ENCODE measurements around the gene TFEB.
"Not testable (repeated sequence)": the region's sequence is repeated elsewhere in the genome, so short reads cannot be mapped to it uniquely, and the experiment has no call there.

TFEB gene

DNA sequence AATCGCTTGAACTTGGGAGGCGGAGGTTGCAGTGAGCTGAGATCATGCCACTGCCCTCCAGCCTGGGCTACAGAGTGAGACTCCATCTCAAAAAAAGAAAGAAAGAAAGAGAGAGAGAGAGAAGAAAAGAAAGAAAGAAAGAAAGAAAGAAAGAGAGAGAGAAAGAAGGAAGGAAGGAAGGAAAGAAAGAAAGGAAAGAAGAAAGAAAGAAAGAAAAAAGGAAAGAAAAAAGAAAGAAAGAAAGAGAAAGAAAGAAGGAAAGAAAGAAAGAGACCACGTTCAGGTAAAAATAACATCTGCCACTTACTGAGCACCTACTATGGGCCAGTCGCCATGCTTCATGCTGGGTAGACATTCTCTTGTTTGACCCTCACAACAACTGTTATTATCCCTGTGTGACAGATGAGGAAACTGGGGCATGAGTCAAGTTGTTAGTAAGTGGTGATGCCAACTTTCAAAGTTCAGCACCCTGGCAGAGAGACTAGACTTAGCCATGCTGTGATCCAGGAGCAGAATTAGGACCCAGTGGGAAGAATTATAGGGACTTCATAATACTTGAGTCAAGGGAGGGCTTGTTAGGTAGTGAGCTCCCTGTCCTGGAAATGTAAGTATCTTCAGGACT lies 30.7 kb upstream of the TFEB start:
- not testable (repeated sequence) for DNase-seq (ENCODE audit: low read depth, low spot score)

DNA sequence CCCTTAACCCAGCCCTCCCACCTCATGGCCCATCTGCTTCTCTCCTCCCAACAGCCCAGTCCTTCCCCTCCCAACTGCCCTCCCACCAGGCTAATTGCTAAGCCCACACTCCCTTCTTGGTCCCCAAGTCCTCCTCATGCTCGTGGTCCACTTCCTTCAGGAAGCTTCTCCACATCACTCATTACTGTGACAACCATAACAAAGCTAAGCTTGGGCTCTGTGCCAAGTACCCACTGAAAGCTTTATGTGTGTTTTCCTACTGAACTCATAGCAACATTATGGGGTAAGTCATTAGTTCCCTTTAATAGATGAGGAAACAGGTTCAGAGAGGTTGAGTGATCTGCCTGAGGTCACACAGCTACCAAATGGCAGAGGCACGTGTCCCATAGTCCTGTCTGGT lies 28.1 kb upstream of the TFEB start:
- no peak for DNase-seq (ENCODE audit: low read depth, low spot score)

DNA sequence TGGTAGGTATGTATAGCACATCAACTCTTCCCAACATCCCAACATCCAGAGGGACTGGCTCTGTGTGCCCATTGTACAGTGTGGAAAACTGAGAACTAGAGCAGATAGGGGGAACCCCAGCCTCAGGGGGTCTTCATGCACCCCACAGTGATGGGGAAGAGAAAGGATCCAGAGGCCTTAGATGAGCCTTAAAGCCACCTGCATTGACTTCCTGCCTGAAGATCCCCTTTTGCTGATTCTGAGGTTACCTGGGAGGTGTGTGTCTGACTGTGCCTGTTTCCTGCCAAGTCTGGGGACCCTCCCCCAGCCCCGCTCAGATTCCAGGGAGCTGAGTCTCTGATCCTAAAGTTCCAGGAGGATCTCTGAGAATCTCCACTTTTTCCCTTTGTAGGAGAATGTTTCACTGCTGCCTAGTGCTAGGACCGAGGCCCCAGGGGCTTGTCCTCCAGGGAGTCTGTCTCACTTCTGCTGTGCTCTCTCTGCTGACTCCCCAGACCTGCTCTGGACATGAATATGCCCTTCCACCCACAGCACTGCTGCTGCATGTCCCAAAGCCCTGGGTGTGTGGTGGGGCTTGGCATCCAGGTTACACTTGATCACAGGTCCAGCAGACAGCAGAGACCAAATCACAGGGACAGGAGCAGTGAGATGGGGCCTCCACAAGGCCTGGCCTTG lies 24.6 kb upstream of the TFEB start:
- DNase-seq (ENCODE audit: low read depth, low spot score) = no peak

DNA sequence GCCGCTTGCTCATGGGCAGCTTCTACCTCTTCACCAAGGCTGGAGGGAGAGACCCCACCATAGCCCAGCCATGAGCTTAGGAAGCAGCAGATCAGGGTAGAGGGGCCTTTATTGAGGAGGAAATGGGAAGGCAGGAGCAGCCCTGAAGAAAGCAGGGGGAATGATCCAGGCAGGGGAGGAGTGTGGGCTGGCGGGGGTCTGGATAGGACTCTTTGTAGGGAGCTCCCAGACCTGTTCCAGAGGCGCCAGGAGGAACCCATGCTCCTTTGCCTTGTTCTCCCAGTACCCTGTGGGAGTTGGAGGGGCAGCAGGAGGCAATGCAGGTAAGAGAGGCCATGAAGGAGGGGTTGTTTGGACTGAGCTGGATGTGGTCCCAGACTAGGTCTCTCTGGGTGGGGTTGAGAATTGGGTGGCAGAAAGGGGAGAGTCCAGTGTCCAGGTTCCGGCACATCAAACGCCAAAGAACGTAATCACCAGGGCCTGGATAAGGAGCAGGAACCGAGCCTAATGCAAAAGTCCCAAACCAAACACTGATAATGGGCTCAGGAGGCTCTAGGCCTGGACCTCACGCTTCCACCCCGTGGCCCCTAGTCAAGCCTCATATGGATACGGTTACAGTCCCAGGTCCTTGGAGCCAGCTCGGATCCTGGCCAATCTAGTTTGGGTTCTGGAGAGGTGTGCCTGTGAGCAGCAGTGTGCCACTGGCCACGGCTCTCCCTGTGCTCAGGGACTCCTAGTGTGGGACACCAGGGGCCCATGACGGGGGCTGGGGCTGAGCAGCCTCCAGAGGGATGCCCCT lies 23.9 kb upstream of the TFEB start:
- no peak for DNase-seq (ENCODE audit: low read depth, low spot score)

DNA sequence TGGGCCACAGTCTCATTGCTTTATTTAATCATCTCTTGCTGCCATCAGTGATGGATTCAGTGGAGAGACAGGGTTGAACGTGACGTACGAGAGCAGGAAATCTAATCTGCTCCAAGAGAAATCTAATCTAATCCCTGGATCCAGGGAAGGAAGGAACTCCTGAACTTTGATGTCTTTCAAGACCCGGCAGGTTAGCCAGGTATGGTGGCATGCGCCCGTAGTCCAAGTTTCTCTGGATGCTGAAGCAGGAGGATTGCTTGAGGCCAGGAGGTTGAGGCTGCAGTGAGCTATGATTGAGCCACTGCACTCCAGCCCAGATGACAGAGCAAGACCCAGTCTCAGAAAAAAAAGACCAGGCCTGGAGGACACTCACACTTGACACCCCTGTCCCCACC lies 23.2 kb upstream of the TFEB start:
- no peak for DNase-seq (ENCODE audit: low read depth, low spot score)

DNA sequence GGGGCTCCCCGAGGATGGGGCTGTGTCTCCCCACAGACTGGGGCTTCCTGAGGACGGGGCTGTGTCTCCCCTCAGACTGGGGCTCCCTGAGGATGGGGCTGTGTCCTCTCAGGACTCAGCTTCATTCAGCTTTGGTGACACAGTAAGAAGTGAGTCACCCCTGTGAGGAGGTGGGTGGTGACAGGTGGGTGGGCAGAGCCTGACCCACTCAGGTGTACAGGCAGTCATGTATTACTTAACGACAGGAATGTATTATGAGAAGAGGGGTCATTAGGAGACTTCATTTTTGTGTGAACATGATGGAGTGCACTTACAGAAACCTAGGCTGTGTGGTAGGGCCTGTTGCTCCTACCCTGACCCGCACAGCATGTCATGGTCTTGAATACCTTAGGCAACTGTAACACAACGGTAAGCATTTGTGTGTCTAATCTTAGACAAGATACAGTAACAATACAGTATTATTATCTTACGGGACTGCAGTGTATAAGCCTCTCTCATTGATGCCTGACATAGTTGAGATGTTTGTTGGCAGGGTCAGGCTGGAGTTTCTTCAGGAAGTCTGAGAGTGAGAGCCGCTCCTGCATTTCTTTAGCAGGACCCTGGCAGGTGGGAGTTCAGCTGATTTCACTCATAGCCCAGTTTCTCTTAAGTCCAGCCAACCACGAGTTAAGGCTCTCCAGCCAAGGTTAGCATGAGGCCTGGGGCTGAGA lies 22.7 kb upstream of the TFEB start:
- DNase-seq (ENCODE audit: low read depth, low spot score) = no peak

DNA sequence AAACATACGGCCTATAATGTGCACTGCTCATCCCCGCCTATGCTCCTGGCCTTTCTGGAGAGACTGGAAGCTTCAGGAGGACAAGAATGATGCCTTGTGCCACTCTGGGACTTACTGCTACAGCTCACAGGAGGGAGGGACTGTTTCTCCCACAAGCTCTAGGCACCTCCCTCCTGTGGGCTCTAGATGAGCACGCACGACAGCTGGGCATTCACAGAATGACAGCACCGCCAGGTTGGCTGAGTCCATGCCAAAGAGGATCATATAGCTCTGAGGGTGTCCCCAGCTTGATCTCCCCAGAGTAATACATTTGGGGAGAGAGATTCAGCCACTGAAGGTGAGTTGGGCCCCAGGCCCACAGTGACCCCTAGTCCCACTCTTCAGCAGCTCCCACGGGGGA lies 21.9 kb upstream of the TFEB start:
- DNase-seq (ENCODE audit: low read depth, low spot score) = no peak

DNA sequence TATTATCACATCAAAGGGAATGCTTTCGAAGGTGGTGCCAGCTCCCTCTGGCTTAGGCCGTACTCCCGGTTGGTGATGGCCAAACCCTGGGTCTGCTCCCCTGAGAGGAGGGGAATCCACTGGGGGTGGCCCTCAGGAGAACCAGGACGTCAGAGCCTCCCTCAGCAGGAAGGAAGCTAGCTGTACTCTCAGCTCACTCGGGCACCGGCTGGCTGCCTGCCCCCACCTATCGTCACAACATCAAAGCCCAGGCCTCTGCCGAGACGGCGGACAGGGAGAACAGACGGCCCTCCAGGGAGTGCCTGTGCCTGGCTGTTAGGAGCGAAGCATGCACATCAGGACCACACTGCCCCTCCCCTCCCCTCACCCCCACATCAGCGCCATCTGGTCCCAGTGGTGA lies 20.9 kb upstream of the TFEB start:
- DNase-seq (ENCODE audit: low read depth, low spot score) = no peak

DNA sequence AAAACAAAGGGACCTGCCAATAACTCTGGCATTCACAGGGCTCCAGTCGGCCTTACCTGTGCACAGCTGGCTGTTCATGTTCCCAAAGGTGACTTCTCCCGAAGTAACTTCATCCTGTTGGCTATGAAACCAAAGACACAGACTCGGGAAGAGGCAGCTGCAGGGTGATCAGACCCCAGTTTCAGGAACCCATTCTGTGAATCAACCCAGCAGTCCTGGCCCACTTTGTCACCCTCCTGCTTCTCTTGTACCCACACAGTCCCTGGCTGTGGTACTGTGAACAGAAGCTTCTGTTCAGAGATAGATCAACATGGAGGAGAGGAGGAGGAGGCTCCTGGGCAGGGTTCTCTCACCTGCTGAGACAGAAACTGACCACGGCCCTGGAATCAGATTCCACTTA lies 20.5 kb upstream of the TFEB start:
- DNase-seq (ENCODE audit: low read depth, low spot score) = no peak

DNA sequence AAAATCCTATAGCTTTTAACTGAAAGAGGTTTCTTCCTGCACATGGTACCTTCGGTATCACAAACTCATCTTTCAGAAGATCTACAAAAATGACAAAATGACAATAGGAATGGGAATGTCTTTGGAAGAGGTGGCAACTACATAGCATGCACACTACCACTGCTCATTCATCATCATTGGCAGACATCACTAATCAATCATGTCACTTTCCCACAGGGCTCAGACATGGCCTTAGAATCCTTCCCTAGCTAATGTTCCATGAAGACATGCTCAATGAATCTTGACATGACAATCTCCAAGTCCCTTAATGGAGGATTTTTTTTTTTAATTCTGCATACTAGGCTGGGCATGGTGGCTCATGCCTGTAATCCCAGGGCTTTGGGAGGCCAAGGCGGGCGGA lies 15.0 kb upstream of the TFEB start:
- DNase-seq (ENCODE audit: low read depth, low spot score) = no peak

DNA sequence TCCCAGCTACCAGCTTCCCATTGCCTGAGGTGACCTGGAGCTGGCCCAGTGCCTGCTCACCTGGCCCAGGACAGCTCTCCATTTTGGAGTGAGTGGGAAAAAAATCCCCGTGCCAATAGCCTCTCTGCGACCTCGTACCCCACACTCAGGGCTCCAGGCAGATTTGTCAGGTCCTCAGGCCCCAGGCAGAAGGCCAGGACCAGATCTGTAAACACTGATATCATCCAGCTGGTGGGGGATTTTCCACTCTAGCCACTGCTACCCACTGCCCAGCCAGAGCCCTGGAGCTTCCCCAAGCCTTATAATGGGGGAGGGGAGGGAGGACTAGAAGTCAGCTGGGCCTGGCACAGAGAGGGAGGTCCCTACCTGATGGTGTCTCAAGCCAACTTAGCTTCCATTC lies 13.1 kb upstream of the TFEB start:
- no peak for DNase-seq (ENCODE audit: low read depth, low spot score)

DNA sequence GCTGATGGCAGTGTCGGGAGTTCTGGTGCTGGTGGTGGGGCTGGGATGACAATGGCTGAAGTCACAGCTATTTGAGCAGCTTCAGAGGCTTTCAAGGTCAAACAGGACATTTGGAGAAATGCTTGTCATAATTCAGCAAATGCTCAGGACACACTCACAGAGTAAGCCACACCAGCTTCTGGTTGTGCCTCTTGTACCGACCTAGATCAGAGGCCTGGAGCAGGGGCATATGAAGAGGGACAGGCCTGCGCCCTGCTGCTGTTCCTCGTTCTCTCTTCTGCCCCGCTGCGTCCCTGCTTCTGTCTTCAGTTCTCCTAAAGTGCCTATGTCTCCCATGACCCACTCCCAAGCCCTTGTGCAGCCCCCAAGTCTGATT lies 12.7 kb upstream of the TFEB start:
- no peak for DNase-seq (ENCODE audit: low read depth, low spot score)

DNA sequence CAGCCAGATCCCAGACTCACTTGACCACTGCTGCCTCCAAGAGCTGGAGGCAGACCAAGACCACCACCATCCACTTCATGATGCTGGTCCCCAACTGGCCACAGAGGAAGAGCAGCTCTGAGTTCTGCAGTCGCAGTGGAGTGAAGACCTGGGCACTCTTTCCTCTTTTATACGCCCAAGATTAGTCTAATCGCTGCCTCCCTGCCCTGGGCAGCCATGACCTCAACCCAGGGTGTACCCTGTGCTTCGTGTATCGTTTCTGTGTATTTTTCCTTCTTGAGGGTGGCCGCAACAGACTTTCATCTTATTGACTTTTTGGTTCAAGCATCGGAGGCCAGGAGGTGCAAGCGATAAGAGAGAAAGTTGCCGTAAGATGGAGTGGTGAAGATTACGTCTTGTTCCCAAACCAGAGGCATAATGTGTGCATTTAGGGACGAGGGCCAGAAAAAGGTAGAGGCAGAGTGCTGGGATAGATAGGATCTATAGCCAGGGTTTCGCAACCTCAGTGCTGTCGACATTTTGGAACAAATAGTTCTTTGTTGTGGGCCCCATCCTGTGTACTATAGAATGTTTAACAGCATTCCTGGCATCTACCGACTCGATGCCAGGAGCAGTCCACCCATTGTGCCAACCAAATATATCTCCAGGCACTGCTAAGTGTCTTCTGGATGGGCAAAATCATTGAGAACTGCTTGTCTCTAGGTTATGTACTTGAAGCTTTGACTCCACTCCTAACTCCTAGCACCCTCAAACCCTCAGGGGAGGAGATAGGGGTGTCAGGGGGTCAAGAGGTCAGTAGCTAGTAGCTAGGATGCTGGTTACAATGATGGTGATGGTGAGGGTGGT lies 12.1 kb upstream of the TFEB start, which contains the start of gene PGC:
Gene PGC, minus strand, starts transcription at position 142 of the 846 bp plus-strand sequence. Its CDS starts 63 bp downstream, at position 79.
- no peak for DNase-seq (ENCODE audit: low read depth, low spot score)

DNA sequence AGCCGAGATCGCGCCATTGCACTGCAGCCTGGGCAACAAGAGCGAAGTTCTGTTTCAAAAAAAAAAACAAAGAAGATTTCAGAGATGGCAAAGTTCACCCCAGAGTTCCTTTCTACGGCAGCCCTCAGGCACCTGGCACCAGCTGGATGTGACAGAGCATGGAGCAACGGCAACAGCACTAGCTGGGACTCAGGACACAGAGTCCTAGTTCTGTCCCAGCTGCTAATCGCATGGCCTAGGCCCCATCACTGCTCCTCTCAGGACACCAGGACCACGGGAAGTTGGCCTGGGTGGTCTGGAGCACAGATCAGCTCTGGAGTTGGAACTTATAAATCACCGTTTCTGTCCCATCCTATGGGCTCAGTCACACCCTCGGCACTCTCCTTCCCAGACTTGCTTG lies 10.7 kb upstream of the TFEB start:
- no peak for DNase-seq (ENCODE audit: low read depth, low spot score)

DNA sequence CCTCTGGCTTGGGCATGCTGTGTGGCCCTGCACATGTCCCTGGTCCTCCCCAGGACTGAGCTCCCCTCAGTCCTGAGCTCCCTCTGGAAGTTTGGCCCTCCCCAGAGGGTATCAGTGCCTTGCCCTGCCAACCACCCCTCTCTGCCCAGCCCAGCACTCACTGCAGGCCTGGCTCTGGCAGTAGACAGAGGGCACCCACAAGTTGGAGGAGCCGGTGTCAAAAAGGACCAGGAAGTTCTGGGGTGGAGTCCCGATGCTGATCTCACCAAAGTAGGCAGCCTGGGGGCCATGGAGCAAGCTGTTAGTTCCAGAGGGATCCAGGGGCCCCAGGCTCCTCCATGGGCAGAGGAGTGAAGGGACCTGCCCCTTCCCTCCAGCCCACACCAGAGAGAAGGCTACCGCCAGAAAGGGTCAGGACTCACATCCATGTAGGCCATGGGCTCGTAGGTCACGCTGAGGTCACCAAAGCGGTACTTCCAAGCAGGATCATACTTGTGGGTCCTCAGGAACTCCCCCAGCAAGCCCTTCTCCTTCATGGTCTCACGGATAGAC lies 8.9 kb upstream of the TFEB start:
- no peak for DNase-seq (ENCODE audit: low read depth, low spot score)

DNA sequence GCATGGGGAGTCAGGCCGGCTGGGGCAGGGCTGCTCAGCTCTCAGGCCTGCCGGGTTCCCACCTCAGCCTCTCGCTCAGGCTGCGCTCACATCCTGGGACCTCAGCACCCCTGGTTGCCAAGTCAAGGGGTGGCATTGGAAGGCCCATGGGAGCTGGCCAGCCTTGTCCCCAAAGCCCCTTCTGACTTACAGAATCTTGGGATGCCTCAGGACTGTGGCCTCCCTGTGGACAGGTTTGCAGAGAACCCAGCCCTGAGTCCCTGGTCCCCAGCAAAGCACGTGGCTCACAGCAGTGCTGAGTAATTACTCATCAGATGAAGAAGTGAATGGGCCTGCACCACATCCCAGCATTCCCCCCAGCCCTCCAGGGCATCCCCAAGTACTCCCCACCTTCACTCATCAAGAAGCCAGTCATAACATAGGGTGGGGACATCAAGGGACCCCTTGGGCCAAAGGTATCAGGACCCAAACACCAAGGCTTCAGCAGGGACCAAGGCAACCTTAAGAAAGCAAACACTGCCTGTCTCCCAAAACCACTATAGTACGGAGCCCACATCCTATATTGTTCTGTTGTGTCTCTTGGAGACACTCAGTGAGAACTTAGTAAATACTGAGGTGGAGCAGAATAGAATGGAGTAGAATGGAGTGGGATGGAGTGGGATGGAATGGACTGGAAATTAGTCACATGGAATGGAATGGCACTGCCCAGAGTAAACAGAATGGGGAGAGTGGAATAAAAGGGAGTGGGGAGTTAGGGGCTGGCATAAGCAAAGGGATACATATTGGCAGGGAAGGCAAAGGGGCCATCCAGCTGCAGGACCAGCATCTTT lies 8.2 kb upstream of the TFEB start:
- no peak for DNase-seq (ENCODE audit: low read depth, low spot score)

DNA sequence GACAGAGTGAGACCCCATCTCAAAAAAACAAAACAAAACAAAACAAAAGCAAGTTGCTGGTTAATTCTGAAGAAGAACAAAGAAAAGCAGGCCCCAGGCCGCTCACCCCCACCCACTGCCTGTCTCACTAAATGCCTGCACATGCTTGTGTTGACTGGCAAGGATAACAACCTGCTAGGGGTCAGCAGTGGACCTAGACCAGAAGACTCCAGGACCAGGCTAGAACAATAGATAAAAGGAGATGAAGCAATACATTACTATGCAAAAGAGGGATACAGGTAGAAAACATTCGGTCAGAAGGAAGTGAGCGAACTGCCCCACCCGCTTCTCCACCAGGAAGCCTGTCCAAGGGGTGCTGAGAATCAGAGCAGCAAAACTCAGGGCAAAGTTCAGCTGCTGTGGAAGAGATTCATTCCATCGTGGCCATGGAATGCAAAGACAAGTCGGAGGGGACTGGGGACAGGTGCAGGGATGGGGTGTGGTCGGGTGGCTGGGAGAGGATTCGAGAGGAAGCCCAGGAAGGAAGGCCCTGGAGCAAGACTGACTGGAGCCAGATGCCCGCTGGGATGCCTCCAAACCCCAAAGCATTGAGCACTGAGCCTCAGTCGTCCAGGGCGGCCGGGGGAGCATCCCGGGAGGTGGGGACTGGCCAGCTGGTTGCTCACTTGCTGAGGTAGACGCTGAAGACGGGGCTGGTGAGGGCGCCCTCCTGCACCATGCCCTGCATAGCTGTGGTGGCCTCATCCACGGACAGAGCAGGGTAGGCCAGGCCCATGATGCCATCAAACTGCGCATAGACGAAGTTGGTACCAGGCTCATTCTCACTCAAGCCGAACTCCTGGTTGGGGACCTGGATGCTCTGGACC lies 6.5 kb upstream of the TFEB start:
- DNase-seq (ENCODE audit: low read depth, low spot score) = no peak

DNA sequence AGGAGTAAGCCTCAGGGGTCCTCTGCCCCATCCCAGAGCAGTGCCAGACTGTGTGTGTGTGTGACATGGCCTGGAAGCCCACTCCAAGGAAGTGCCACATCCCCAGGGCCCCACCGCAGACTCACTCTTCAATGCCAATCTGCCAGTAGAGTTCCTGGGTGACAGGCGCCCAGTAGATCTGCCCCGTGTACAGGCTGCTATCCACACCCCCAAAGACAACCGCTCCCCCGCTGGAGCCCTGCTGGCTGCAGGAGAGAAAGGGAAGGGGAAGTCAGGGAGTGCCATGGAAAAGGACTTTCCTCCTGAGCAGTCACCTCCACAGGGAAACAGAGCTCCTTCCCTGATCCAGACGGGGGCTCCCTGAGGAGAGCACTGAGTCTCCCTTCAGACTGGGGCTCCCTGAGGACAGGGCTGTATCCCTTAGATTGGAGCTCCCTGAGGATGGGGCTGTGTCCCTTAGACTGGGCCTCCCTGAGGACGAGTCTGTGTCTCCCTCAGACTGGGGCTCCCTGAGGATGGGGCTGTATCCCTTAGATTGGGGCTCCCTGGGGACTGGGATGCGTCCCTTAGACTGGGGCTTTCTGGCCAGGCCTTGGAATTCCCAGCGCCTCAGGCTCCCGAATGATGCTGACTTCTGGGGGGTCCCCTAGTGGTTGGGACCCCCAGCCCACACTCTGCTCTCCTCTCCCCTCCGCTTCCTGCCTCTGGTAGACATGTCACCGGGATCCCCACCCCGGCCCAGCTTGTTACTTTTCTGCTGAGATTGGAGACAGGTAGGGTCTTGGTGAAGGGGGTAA lies 5.2 kb upstream of the TFEB start:
- DNase-seq (ENCODE audit: low read depth, low spot score) = no peak
